ENCODE results near the gene ALOX5AP.

DNA sequence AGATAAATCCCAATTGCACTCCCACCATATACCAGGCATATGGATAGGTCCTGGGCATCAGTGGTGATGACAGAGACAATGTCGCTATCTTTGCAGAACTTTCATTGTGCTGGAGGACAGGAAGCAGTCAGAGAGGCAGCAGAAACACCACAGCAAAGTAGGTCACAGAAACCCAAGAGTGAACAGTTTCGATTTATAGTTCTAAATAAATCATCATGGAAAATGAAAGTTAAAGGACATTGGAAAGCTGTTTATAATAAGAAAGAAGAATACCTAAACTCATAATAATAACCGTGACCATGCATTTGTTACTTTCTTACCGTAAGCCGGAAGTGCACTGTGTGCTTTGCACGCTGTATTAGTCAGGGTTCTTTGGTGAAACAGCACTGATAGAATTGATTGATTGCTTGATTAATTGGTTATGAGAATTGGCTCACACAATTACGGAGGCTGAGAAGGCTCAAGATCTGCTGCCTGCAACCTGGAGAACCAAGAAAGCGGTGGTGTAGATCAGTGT is 38.9 kb downstream of the ALOX5AP start:
- TF ChIP-seq EZH2 (IDR thresholded peaks at IDR 0.05; ENCODE audit: low read length, missing control alignments) = no peak
- TF ChIP-seq, protein P1, sequence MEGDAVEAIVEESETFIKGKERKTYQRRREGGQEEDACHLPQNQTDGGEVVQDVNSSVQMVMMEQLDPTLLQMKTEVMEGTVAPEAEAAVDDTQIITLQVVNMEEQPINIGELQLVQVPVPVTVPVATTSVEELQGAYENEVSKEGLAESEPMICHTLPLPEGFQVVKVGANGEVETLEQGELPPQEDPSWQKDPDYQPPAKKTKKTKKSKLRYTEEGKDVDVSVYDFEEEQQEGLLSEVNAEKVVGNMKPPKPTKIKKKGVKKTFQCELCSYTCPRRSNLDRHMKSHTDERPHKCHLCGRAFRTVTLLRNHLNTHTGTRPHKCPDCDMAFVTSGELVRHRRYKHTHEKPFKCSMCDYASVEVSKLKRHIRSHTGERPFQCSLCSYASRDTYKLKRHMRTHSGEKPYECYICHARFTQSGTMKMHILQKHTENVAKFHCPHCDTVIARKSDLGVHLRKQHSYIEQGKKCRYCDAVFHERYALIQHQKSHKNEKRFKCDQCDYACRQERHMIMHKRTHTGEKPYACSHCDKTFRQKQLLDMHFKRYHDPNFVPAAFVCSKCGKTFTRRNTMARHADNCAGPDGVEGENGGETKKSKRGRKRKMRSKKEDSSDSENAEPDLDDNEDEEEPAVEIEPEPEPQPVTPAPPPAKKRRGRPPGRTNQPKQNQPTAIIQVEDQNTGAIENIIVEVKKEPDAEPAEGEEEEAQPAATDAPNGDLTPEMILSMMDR (conservative IDR thresholded peaks at IDR 0.05 in 1 of 2, IDR thresholded peaks at IDR 0.05 in 1 of 2; ENCODE audit: low read depth in 1 of 2, low read length in 2 of 2) = no peak

Data from fibroblast of lung (primary cell).